22Rv1 (cell line): ENCODE results near the gene AJUBA.

ENCODE experiments used
- H3K27ac ChIP-seq: fragments of 450-650 bp; 2 replicates; pipeline ENCODE4 v1.5.1; 2017
- ZFX ChIP-seq: fragments of 450-650 bp; IDR thresholded peaks from 2 replicates; pipeline ENCODE4 v1.6.1; 2017; ENCODE audit warnings: antibody characterized with exemption, borderline replicate concordance
- TF ChIP-seq, protein P1 (sequence below): fragments of 450-650 bp; IDR thresholded peaks from 2 replicates; pipeline ENCODE4 v1.5.1; 2017; ENCODE audit warnings: mild to moderate bottlenecking

AJUBA gene

DNA sequence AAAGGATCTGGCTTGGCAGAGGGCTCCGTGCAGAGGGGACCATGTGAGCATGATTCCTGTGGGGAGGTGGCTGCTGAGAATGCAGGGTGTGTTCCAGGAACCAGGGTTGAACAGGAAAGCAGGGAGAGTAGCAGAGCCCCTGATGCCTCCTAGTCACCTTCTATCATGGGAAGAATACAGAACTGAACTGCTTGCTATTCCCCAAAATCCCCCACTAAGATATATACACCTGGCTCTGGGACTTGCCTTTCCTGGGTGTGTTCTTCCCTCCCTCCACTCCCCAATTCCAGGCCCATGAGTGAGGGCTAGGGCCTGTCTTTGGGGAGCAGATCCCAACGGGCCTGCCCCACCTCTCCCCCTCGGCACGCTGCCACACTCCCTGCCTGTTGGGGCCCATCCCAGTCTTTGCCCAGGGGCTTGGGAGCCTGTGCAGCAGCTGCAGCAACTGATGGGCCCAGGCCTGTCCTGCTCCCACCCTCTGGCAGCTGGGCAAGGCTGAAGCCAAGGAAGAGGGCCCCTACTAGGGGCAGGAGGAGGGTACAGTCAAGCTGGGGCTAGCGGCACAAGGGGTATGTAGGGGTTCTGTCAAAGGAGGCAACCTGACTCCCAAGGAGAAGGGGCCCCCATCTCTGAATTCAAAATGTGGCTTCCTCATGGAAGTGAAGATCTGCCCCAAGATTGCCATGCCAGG, 3.2 kb downstream of the AJUBA start:
- H3K27ac ChIP-seq: peak overlapping the region; percentile 68
- TF ChIP-seq, protein P1, sequence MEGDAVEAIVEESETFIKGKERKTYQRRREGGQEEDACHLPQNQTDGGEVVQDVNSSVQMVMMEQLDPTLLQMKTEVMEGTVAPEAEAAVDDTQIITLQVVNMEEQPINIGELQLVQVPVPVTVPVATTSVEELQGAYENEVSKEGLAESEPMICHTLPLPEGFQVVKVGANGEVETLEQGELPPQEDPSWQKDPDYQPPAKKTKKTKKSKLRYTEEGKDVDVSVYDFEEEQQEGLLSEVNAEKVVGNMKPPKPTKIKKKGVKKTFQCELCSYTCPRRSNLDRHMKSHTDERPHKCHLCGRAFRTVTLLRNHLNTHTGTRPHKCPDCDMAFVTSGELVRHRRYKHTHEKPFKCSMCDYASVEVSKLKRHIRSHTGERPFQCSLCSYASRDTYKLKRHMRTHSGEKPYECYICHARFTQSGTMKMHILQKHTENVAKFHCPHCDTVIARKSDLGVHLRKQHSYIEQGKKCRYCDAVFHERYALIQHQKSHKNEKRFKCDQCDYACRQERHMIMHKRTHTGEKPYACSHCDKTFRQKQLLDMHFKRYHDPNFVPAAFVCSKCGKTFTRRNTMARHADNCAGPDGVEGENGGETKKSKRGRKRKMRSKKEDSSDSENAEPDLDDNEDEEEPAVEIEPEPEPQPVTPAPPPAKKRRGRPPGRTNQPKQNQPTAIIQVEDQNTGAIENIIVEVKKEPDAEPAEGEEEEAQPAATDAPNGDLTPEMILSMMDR: no peak
- no peak for TF ChIP-seq ZFX

DNA sequence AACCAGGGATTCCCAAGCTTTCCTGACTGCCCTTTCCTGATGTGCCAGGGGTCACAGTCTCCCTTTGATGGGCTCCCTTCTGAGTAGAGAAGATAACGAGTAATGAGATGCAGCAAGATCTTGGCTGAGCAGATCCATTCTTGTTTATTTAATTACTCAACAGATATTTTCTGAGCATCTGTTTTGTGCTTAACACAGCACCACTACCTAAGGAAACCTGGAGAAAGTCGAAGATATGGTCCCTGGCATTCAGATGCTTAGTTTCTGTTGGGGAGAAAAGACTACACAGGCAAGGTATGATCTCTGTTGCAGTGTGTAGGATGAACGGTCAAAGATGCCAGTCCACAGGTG, 3.9 kb downstream of the AJUBA start:
- H3K27ac ChIP-seq: peak overlapping the region; percentile 68
- TF ChIP-seq, protein P1: no peak
- TF ChIP-seq ZFX: no peak

- peak overlapping the region; percentile 68 for H3K27ac ChIP-seq
- TF ChIP-seq ZFX: no peak
- TF ChIP-seq, protein P1: no peak
Measured at GRCh38 chr14:22977684-22978486, 4.5 kb downstream of the AJUBA start.

DNA sequence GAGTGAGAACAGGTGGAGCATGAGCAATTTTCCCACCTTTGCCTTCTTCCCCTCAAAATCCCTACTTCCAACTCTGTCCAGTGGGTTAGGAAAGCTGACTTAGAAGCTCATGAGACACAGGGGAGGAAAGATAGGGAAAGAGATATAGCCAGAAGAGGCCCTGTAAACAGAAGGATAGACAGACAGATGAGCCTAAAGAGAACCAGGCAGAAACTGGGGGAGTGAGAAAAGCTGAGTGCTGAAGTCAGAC, 5.0 kb downstream of the AJUBA start:
- H3K27ac ChIP-seq: peak overlapping the region; percentile 68

GRCh38 chr14:22976620-22977433, 5.5 kb downstream of the AJUBA start:
- H3K27ac ChIP-seq: peak overlapping the region; percentile 68
- TF ChIP-seq, protein P1: no peak
- TF ChIP-seq ZFX: no peak

More for the DNA sequence above, 5.0 kb downstream of the AJUBA start:
- no peak for TF ChIP-seq ZFX
- TF ChIP-seq, protein P1: no peak

GRCh38 chr14:22974530-22975313, 7.6 kb downstream of the AJUBA start:
- TF ChIP-seq, protein P1: no peak
- H3K27ac ChIP-seq: 0 out of 2 replicates have a peak overlapping the region, but pooled peaks have one; percentile 3
